ENCODE measurements around the gene DNAJC12.

- TF ChIP-seq CTCF (IDR thresholded peaks at IDR 0.05) (no peak), EZH2 (IDR thresholded peaks at IDR 0.05; ENCODE audit: borderline replicate concordance, insufficient read depth, low read depth, low read length, poor library complexity, severe bottlenecking) (no peak)
Observed at GRCh38 chr10:67849331-67850011, 11.5 kb upstream of the DNAJC12 start.
